ENCODE results near the gene KRT3.

Gene KRT3

GRCh38 chr12:52828591-52829021, 32.7 kb upstream of the KRT3 start:
- Histone ChIP-seq H3K4me2 (ENCODE audit: insufficient read depth, low read length) (no peak overlapping the region), H3K9me3 (ENCODE audit: insufficient read depth, low read length, severe bottlenecking) (no peaks in the 10 kb centered on the region), H2AFZ (ENCODE audit: low read depth, low read length) (no peak overlapping the region), H3K27ac (ENCODE audit: low read length) (no peak overlapping the region), H3K9ac (ENCODE audit: low read depth, low read length) (no peak overlapping the region), H3K79me2 (ENCODE audit: insufficient read depth, low read length) (no peaks in the 10 kb centered on the region), H3K4me3 (ENCODE audit: low read depth in 1 of 2, low read length in 2 of 2) (no peak overlapping the region), H3K4me1 (ENCODE audit: insufficient read depth, low read length) (no peaks in the 10 kb centered on the region), H3K36me3 (ENCODE audit: insufficient read depth, low read length) (no peaks in the 10 kb centered on the region), H4K20me1 (ENCODE audit: insufficient read depth, low read length) (no peaks in the 10 kb centered on the region; the same call in 1 of the 2 replicates), H3K27me3 (ENCODE audit: insufficient read depth, low read length, poor library complexity) (peaks cover 22% of the 10 kb centered on the region)
- ATAC-seq (ENCODE audit: insufficient read depth, low read depth): no peak
- no peak for DNase-seq
- TF ChIP-seq CTCF (IDR thresholded peaks at IDR 0.05; ENCODE audit: borderline replicate concordance, extremely low read depth, low read length, poor library complexity, severe bottlenecking): no peak

GRCh38 chr12:52828156-52828555, 32.2 kb upstream of the KRT3 start:
- no peak for TF ChIP-seq EZH2 (IDR thresholded peaks at IDR 0.05; ENCODE audit: borderline replicate concordance, low read depth, low read length, severe bottlenecking)

GRCh38 chr12:52827499-52828090, 31.7 kb upstream of the KRT3 start:
- no peak overlapping the region for H3K4me2 ChIP-seq (ENCODE audit: insufficient read depth, low read length)
- no peak for ATAC-seq (ENCODE audit: insufficient read depth, low read depth)
- no peaks in the 10 kb centered on the region; the same call in 1 of the 2 replicates for H4K20me1 ChIP-seq (ENCODE audit: insufficient read depth, low read length)

More at GRCh38 chr12:52828156-52828555, 32.2 kb upstream of the KRT3 start:
- H2AFZ ChIP-seq (ENCODE audit: low read depth, low read length): no peak overlapping the region
- no peak overlapping the region for H3K27ac ChIP-seq (ENCODE audit: low read length)
- H3K9ac ChIP-seq (ENCODE audit: low read depth, low read length): no peak overlapping the region
- ATAC-seq (ENCODE audit: insufficient read depth, low read depth): no peak
- no peaks in the 10 kb centered on the region for H3K9me3 ChIP-seq (ENCODE audit: insufficient read depth, low read length, severe bottlenecking)
- H3K27me3 ChIP-seq (ENCODE audit: insufficient read depth, low read length, poor library complexity): peaks cover 20% of the 10 kb centered on the region
- H3K4me3 ChIP-seq (ENCODE audit: low read depth in 1 of 2, low read length in 2 of 2): no peak overlapping the region
- H3K4me2 ChIP-seq (ENCODE audit: insufficient read depth, low read length): no peak overlapping the region
- no peaks in the 10 kb centered on the region; the same call in 1 of the 2 replicates for H4K20me1 ChIP-seq (ENCODE audit: insufficient read depth, low read length)
- H3K79me2 ChIP-seq (ENCODE audit: insufficient read depth, low read length): no peaks in the 10 kb centered on the region
- H3K36me3 ChIP-seq (ENCODE audit: insufficient read depth, low read length): no peaks in the 10 kb centered on the region
- no peaks in the 10 kb centered on the region for H3K4me1 ChIP-seq (ENCODE audit: insufficient read depth, low read length)
- no peak for DNase-seq

More at GRCh38 chr12:52827499-52828090, 31.7 kb upstream of the KRT3 start:
- H3K4me3 ChIP-seq (ENCODE audit: low read depth in 1 of 2, low read length in 2 of 2): no peak overlapping the region
- no peaks in the 10 kb centered on the region for H3K9me3 ChIP-seq (ENCODE audit: insufficient read depth, low read length, severe bottlenecking)
- peaks cover 16% of the 10 kb centered on the region for H3K27me3 ChIP-seq (ENCODE audit: insufficient read depth, low read length, poor library complexity)
- no peaks in the 10 kb centered on the region for H3K36me3 ChIP-seq (ENCODE audit: insufficient read depth, low read length)
- TF ChIP-seq CTCF (IDR thresholded peaks at IDR 0.05; ENCODE audit: borderline replicate concordance, extremely low read depth, low read length, poor library complexity, severe bottlenecking) (no peak), EZH2 (IDR thresholded peaks at IDR 0.05; ENCODE audit: borderline replicate concordance, low read depth, low read length, severe bottlenecking) (no peak)
- H3K4me1 ChIP-seq (ENCODE audit: insufficient read depth, low read length): no peaks in the 10 kb centered on the region
- no peak overlapping the region for H3K27ac ChIP-seq (ENCODE audit: low read length)
- H2AFZ ChIP-seq (ENCODE audit: low read depth, low read length): no peak overlapping the region
- DNase-seq: no peak
- H3K79me2 ChIP-seq (ENCODE audit: insufficient read depth, low read length): no peaks in the 10 kb centered on the region
- H3K9ac ChIP-seq (ENCODE audit: low read depth, low read length): no peak overlapping the region
